ENCODE results near the gene NFIA. TPM values are rescaled to one million over a fixed set of nuclear protein-coding genes. Genes with fewer than 3 reads are reported as not detected.

The NFIA gene
- total RNA-seq, 1 experiment from 2014 or later, result not detected

DNA sequence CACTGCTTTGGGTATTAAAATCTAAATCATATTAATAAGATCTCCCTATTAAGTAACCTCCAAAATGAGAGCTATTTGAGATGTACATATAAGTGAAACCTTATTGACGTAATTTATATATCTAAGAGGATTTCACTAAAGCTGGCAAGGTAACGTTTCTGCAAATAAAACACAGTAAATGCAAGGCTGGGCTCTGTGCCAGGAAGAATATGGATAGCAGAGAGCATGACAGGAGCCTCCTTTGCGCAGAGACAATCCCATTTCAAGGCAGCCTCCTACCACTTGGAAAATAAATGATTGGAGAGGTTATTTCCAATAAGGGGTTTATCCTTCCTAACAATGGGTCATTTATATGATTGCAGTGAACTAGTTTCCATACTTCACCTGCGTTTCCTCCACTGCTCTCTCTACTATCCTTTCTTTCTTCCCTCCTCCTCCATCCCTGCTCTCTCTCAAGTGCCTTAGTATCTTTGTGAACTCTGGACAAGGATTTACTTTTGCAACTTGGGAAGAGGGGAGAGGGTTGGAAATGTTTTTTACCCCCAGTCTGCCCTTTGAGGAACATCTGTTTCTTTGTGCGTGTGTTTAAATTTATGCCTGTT, 3.0 kb upstream of the NFIA start:
- H3K9me3 ChIP-seq, result no peaks in the 10 kb centered on the region
- H3K27me3 ChIP-seq, result peaks cover 14% of the 10 kb centered on the region
- no peaks in the 10 kb centered on the region for H3K36me3 ChIP-seq
- DNase-seq, result no peak
- H3K4me3 ChIP-seq, result no peak overlapping the region

DNA sequence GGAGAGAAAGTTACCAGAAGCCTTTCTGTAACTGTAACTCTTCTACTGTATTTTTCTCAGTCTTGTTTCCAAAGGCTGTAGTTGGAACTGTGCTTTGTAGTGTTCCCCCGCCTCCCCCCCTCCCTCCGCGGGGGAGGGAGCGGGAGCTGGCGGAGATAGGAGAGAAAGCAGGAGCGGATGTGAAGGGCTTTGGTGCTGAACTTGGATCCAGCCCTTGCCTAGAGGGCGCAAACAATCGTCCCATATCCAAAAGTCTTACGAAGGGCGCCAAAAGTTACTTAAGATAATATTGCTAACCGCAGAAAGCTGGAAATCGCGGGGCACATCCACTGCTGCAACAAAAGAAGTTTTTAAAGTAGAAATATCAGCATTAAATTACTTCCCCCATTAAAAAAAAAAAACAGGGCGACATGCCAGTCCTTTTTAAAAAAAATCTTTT, 2.4 kb upstream of the NFIA start:
- Histone ChIP-seq H3K27me3 (peaks cover 14% of the 10 kb centered on the region), H3K36me3 (no peaks in the 10 kb centered on the region), H3K4me3 (no peak overlapping the region), H3K9me3 (no peaks in the 10 kb centered on the region)
- peak; percentile 79 for DNase-seq

DNA sequence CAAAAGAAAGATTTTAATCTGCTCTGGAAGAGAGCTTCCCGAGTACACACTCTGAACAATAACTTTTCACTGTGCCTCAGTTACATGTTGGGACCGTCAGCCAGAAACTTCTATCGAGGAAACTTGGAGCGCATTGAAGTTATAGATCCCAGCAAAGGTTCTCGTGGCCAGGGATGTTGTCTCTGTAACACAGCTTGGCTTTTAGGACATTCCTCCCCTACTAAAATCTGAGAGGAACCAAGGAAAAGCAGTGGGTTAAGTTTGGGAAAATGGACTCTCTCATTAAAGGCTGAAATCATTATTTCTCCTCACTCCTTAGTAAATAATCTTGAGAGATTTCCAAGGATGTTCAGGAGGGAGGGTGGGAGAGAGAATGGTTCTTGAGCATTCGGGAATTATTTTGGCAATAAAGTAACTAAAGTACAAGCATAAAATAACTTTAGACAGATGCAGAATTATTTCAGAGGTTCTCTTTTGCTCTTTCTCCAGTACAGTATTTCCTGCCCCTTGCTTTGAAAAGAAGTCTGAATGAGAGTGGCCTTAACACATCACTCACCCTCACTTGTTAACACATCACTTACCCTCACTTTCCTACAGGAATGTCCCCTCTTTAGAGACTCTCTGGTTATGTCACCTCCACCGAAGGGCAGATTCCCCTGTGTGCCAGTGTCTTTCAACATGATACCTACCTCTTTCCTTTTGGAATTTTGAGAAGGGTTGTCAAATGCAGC, 1.8 kb upstream of the NFIA start:
- Histone ChIP-seq H3K27me3 (peaks cover 14% of the 10 kb centered on the region), H3K4me3 (no peak overlapping the region), H3K36me3 (no peaks in the 10 kb centered on the region), H3K9me3 (no peaks in the 10 kb centered on the region)
- no peak for DNase-seq

DNA sequence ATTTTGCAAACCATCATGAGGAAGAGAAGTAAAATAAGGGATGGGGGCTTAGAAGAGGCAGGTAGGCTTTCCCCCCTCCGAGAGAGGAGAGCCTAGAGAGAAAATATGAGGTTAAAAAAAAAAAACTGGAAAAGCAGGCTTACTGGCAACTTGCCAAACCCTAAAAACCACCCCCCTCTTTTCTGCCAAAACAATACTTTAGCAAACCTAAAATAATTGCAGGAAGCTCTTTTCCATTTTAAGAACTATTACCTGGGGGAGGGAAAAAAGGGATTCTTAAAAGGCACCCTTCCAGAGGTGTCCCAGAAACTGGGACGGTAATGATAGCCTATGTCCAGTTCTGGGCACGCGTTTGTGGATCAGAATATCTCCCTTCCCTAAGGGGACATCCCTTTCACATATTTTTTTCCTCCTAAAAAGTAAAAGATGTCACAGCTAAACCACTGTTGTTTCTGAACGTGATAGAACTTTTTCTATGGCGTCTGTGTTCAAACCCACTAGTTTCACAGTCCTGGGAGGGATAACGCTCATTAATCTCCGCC, 1.1 kb upstream of the NFIA start:
- H3K27me3 ChIP-seq, result peaks cover 14% of the 10 kb centered on the region
- no peak overlapping the region; the same call in 1 of the 2 replicates for H3K4me3 ChIP-seq
- no peaks in the 10 kb centered on the region for H3K36me3 ChIP-seq
- no peak for DNase-seq
- H3K9me3 ChIP-seq, result no peaks in the 10 kb centered on the region

DNA sequence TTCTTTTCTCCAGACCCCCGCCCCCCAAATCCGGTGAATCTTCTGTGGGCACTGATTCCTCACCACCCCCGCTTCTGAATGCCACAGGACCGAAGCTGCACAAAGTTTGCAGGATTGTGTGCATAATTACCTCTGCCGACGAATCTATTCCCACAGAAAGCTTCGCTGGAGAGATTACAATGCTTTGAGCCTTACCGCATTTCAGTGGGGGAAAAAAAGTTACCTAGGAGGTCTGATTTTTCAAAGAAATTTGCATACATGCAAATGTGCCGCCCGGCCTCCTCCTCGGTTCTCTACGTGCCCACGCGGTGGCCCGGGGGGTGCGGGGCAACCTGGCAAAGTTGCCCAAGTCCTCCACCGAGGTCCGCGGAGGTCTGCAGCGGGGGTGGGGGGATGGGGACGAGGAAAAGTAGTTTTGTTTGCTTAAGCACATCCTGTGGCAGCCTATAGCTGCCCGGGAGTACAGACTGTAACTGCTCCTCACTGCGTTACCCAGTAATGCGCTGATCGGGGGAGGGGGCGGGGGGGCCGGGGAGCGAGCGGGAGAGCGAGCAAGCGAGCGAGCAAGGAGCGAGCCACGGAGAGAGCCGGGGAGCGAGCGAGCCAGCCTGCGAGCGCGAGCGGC, 563 bp upstream of the NFIA start:
- H3K27me3 ChIP-seq, result peaks cover 14% of the 10 kb centered on the region
- DNase-seq, result no peak

DNA sequence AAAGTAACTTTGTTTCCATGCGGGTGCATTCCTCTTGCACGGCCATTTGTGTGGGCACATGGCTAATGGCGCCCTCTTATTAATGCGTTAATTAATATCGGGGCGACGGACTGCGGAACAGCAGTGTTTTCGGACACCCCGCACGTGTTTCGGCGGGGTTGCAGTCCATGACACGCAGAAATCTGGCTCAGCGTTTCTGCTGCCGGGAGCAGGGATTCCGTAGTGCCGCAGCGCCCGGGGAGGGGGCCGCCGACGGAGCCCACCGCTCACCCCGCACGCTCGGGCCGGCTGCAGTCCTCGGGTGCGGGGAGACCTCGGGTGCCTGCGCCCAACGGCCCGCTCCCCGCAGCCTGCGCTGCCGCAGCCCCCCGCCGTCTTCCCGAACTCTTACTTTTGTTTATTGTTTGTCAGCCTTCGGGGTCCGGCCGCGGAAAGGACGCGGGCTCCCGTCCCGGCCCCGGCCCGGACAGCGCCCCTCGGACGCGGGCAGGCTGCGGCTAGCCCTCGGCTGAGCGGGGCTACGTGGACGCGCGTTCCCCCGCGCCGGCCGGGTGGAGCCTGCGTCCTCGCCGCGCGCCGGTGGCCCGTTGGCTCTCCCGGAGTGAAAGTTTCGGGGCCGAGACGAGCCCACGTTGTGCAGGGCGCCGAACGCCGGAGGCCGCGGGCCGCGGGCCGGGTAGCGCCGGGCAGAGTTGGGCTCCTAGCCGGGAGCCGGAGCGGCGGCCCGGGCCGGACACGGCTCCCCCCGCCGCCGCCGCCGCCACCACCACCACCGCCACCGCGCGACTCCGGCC, 849 bp downstream of the NFIA start:
- H3K27me3 ChIP-seq, result peaks cover 14% of the 10 kb centered on the region
- H3K9me3 ChIP-seq, result no peaks in the 10 kb centered on the region
- no peaks in the 10 kb centered on the region for H3K36me3 ChIP-seq
- DNase-seq, result peak; percentile 11
- H3K4me3 ChIP-seq, result peak overlapping the region; percentile 39

More for the DNA sequence above, 563 bp upstream of the NFIA start:
- Histone ChIP-seq H3K36me3 (no peaks in the 10 kb centered on the region), H3K9me3 (no peaks in the 10 kb centered on the region), H3K4me3 (peak overlapping the region; percentile 19)

DNA sequence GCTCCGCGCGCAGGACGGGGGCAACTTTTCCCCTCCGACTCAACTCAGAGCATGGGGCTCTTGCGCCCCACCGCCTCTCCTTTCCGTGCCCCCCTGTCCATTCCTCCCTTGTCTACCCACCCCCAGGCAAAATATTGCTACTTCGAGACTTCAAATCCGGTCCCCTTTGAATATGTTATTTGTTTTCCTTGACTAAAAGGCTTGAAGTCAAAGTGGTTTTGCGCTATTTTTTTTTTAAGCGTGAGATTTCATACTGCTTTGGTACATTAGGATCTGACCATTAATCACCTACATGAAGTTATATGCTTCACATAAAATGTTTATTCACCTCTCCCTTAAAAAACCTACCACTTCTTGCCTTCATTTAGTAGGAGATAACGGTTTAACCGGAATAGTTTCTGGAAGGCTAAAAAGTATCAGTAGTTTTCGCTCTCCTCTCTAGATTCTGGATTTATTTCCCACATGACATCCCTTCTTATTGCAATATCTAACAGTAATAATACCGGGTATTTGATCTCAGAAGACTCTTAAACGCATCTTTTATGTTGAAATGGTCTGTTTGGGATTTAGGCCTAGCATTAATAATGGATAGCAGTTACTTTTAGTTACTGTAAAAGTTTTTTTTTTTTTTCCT, 1.6 kb downstream of the NFIA start:
- Histone ChIP-seq H3K36me3 (no peaks in the 10 kb centered on the region), H3K9me3 (no peaks in the 10 kb centered on the region), H3K27me3 (peaks cover 14% of the 10 kb centered on the region), H3K4me3 (no peak overlapping the region)
- no peak for DNase-seq

DNA sequence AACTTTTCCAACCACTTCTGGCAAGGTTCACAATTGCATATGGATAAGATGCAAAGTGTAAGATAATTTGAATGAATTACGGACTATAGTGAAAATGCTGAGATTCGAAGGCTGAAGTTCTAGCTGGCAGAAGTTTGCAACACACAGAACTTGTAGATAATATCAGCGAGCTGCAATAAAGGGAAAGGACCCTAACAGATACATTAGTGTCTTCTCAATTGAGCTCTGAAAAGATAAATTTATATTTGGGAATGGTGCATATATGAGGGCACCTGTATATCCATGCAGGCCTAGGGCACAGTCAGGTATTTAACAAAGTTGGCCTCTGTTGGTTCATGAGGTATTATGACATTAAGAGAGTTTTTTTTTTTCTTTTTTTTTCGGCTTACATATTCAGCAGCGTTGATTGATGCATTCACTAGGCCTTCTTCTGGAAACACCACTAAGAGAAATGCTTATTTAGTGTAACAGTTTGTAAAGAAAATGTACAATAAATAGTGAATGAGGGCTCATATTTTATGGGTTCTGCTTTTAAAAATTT, 2.2 kb downstream of the NFIA start:
- no peak overlapping the region for H3K4me3 ChIP-seq
- peaks cover 14% of the 10 kb centered on the region for H3K27me3 ChIP-seq
- no peaks in the 10 kb centered on the region for H3K9me3 ChIP-seq
- H3K36me3 ChIP-seq, result no peaks in the 10 kb centered on the region
- DNase-seq, result no peak

DNA sequence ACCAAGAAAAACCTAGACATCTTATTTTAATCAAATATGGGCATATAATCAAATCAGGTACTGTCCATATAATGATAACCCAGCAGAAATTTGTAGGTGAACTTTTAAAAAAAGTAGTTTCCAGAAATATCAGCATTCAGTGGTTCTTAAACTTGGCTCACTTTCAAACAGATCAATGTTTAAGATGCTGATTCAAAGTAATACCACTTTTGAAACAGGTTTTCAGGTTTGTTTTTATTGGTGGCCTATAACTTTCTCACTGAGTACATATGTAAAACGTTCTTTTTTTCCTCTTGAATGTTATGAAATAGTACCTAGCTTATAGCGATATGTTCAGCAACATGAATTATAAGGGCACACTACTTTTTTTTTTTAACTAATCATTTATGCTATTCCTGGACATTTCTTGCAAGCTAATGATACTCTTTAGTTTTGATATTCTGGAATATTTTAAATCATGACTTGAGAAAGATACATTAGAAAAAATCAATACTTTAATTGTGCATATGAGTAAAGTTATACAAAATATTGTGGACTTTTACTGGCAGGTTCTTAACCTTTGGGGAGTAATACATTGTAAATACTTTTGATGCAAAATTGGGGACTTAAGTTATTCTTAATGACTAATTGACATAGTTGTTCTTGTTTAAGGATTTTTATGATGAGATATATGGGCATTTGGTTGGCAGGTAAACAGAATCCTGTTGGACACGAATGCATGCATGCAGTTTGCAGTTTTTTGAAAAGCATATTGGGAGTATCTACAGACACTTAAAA, 3.0 kb downstream of the NFIA start:
- no peak for DNase-seq
- H3K4me3 ChIP-seq, result no peak overlapping the region
- H3K27me3 ChIP-seq, result peaks cover 13% of the 10 kb centered on the region
- no peaks in the 10 kb centered on the region for H3K9me3 ChIP-seq
- no peaks in the 10 kb centered on the region for H3K36me3 ChIP-seq

DNA sequence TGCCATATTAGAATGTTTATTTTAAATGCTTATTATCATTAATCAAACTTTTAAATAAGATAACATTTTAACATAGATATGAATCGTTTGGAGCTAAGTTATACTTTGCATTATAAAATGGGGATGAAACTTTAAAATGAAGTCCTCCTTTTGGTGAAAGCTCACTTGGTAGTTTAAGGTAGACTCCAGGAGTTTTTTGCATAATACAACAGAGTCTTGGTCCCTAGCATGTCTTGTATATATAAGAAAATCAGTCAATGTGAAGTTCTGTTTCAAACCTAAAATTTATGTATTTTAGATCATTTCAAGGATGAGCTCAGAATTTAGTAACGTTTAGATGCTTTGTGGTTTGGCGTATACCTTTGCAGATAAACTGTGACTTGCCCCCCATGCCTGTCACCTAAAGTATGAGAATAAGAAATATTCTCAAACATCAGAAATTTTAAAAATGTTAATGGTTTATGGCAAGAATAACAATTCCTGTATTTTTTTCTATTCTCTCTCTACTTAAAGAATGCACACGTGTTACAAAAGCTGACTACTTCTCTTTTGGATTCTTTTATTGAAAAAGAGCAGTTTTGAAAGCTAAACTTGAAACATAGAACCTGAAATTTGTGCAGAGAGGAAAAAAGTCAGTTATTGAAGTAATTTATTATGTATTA, 3.8 kb downstream of the NFIA start:
- Histone ChIP-seq H3K4me3 (no peak overlapping the region), H3K36me3 (no peaks in the 10 kb centered on the region), H3K9me3 (no peaks in the 10 kb centered on the region), H3K27me3 (peaks cover 7% of the 10 kb centered on the region; the same call in 1 of the 2 replicates)
- no peak for DNase-seq

DNA sequence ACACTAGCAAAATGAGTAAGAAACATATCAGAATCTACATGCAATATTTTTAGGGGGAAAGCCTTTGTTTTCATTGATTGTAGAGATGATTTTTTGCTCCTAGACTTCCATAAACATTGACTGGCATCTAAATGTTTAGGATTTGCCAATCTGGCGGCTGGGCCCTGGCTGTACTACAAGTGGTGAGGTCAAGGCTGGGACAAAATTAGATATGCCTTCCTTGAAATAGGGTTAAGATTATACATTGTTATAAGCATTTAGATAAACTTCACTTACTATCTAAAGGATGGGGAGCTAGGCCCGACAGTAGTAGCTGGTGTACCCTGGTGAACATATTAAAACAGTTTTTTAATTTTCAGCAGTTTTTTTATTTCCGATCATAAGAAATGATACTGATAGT, 5.2 kb downstream of the NFIA start:
- Histone ChIP-seq H3K27me3 (no peaks in the 10 kb centered on the region), H3K36me3 (no peaks in the 10 kb centered on the region), H3K4me3 (no peak overlapping the region), H3K9me3 (no peaks in the 10 kb centered on the region)
- no peak for DNase-seq

DNA sequence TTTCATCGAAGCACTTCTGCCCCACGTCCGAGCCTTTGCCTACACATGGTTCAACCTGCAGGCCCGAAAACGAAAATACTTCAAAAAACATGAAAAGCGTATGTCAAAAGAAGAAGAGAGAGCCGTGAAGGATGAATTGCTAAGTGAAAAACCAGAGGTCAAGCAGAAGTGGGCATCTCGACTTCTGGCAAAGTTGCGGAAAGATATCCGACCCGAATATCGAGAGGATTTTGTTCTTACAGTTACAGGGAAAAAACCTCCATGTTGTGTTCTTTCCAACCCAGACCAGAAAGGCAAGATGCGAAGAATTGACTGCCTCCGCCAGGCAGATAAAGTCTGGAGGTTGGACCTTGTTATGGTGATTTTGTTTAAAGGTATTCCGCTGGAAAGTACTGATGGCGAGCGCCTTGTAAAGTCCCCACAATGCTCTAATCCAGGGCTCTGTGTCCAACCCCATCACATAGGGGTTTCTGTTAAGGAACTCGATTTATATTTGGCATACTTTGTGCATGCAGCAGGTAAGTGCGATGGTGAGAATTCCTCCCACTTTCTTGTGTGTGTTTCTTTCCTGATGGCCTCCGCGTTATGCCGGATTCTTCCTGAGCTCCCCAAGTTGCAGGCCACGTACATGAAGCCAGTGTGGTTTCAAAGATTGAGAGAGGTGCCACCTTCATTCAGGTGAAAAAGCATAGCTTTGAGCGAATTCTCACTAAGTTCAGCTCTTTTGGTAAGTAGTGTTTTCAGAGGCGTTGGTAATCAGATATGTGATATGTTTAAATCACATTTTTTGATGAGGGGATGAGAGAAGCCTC, 6.0 kb downstream of the NFIA start:
- no peak for DNase-seq
- Histone ChIP-seq H3K9me3 (no peaks in the 10 kb centered on the region), H3K4me3 (no peak overlapping the region), H3K27me3 (no peaks in the 10 kb centered on the region), H3K36me3 (no peaks in the 10 kb centered on the region)

DNA sequence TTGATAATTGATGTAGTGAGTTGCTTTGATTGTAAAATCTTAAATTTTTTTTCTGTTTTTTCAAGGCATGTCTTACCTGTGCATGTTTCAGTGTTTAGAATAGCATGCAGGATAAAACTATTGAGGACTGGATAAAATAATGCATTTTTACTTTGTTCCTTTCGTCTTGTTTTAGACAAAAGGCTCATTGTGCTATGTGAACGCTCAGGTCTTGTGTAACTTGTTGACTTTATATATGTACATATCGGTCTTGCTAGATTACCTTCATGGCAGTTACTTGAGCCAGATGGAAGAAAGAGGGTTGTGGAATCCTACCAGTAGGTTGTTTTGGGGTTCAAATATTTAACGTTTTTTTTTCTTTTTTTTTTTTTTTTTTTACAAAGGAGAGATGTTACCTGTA, 7.0 kb downstream of the NFIA start:
- Histone ChIP-seq H3K27me3 (no peaks in the 10 kb centered on the region), H3K9me3 (no peaks in the 10 kb centered on the region), H3K4me3 (no peak overlapping the region), H3K36me3 (no peaks in the 10 kb centered on the region)
- no peak for DNase-seq

DNA sequence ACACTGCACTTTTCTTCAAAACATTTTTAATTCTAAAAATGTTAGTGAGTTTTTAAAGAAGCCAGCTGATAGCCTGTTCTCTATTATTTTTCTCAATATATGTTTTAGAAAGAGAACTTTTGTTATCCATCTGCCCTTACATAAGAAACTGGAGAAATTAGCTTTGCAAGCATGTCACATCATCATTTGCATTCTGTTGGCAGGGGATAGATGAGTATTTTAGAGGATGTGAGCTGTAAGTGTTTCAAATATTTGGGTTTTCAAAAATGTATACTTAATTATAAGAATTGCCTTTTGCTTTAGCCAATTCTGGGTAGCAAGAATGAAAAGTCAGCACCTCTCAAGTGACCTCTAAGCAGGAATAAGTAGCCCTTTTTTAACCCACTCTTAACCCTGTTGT, 7.4 kb downstream of the NFIA start:
- H3K27me3 ChIP-seq, result no peaks in the 10 kb centered on the region
- H3K9me3 ChIP-seq, result no peaks in the 10 kb centered on the region
- H3K36me3 ChIP-seq, result no peaks in the 10 kb centered on the region
- no peak for DNase-seq
- H3K4me3 ChIP-seq, result no peak overlapping the region
